Fibroblast of mammary gland (primary cell): ENCODE measurements around the gene TYRO3.

ENCODE experiments used
- DNase-seq: peaks from one replicate; pipeline ENCODE4 v3.0.0-alpha.2; 2010; ENCODE audit warnings: low read depth
- H3K4me3 ChIP-seq: 2 replicates; pipeline ENCODE4 v1.5.1; 2011; ENCODE audit warnings: low read depth, mild to moderate bottlenecking, low read length, moderate library complexity; ENCODE audit not compliant: control insufficient read depth
- TF ChIP-seq, protein P1 (sequence below): conservative IDR thresholded peaks from 2 replicates; pipeline ENCODE4 v1.5.1; 2011; ENCODE audit warnings: low read depth, low read length, inconsistent platforms; ENCODE audit not compliant: control insufficient read depth, insufficient read depth

TYRO3 gene

DNA sequence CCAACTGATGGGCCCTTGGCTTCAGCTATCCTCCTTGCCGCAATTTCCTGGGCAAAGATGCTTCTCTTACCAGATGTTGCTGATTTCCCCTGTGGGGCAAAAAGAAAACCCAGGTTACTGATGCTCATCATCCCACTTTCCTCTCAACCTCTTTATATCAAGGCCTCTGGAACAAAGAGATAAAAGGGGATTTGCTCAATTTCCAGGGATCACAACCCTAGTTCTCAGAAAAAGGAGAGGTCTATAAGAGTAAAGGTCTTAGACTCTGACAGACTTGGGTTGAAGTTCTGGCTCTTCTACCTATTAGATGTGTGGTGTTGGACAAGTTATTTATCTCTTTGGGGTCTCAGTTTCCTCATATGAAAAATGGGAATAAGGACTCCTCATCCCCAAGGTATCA, 23.5 kb upstream of the TYRO3 start:
- H3K4me3 ChIP-seq = no peak overlapping the region
- TF ChIP-seq, protein P1, sequence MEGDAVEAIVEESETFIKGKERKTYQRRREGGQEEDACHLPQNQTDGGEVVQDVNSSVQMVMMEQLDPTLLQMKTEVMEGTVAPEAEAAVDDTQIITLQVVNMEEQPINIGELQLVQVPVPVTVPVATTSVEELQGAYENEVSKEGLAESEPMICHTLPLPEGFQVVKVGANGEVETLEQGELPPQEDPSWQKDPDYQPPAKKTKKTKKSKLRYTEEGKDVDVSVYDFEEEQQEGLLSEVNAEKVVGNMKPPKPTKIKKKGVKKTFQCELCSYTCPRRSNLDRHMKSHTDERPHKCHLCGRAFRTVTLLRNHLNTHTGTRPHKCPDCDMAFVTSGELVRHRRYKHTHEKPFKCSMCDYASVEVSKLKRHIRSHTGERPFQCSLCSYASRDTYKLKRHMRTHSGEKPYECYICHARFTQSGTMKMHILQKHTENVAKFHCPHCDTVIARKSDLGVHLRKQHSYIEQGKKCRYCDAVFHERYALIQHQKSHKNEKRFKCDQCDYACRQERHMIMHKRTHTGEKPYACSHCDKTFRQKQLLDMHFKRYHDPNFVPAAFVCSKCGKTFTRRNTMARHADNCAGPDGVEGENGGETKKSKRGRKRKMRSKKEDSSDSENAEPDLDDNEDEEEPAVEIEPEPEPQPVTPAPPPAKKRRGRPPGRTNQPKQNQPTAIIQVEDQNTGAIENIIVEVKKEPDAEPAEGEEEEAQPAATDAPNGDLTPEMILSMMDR = no peak
- DNase-seq = no peak

DNA sequence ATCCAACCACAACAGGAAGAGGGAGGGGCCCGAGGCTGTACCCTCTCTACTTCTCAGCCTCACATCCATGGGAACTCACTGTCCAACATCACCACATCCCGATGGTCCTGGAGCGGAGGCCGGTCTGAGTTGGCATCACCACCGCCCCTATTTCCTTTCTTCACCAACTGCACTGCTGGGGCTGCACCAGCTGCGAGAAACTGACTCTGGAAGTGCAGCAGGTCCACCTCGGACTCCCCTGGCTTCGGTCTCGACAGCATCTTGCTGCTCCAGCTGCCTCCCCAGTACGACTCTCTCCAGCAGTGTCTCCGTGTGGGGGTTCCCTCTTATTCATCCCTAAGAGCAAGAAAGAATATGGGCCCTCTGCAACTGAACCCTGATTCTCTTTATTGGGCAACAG, 22.1 kb upstream of the TYRO3 start:
- no peak for DNase-seq
- H3K4me3 ChIP-seq = no peak overlapping the region
- TF ChIP-seq, protein P1 = no peak

DNA sequence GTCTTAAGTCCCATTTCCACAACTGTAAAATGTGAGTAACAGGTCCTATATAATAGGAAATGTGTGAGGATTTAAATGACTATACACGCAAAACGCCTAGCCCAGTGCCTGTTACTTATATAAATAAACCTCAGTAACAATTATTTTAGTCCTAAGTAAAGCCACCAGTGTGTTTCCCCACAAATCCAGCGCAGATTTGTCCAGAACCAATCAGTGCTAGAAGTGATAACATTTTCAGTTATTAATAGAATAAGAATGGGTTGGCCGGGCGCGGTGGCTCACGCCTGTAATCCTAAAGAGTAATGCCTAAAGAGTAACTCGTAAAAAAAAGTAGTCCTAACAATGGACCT, 15.5 kb upstream of the TYRO3 start:
- TF ChIP-seq, protein P1 = no peak
- no peak for DNase-seq
- H3K4me3 ChIP-seq = peak overlapping the region; percentile 83

DNA sequence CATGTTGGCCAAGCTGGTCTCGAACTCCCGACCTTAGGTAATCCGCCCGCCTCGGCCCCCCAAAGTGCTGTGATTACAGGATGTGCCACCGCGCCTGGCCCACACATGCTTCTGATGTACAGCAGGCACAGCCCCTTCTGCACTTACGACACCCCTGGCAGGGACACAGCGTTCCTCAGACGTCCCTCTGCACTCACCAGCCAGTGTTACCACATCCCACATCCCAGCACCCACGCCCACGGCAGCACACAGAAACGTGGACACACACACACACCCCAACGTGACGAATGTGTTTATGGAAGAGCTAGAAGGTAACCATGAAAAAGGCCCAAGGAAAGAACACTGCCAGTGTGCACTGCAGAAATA, 14.4 kb upstream of the TYRO3 start:
- peak; percentile 78 for DNase-seq

DNA sequence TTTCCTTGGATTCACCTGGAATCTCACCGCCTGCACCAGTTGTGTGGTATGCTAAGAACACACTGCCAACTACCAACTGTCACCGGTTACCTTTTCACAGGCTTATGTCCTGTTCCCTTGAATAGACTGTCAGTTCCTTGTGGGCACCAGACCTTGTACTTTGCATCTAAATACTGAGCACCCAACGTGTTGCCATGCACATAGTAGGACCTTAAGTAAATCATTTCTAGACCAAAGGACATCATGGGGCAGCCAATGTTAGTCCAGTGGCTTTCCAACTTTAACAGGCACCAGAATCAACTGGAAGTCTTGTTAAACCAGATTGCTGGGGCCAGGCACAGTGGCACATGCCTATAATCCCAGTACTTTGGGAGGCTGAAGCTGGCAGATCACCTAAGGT, 13.8 kb upstream of the TYRO3 start:
- H3K4me3 ChIP-seq = no peak overlapping the region
- TF ChIP-seq, protein P1 = no peak
- no peak for DNase-seq

More for the DNA sequence above, 14.4 kb upstream of the TYRO3 start:
- H3K4me3 ChIP-seq = peak overlapping the region; percentile 83
- TF ChIP-seq, protein P1 = no peak

DNA sequence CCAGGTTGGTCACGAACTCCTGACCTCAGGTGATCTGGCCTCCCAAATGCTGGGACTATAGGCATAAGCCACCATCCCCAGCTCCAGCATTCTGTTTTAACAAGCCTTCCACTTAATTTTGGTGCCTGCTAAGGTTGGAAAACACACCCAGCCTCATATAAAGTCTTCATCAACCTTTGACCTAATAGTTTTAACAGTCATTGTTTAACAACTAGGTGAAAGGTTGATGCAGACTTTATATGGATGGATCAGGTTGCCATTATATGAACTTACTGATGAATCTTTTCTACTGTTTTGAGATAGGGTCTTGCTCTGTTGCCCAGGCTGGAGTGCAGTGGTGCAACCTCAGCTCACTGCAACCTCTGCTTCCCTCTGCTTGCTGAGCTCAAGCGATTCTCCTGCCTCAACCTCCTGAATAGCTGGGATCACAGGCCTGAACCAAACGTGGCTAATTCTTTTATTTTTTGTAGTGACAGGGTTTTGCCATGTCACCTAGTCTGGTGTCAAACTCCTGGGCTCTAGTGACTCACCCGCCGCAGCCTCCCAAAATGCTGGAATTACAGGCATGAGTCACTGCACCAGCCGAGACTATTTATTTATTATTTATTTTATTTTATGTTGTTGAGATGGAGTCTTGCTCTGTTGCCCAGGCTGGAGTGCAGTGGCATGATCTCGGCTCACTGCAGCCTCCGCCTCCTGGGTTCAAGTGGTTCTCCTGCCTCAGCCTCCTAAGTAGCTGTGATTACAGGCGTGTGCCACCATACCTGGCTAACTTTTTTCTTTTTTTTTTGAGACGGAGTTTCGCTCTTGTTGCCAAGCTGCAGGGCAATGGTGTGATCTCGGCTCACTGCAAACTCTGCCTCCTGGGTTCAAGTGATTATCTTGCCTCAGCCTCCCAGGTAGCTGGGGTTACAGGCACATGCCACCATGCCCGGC, 11.9 kb upstream of the TYRO3 start:
- TF ChIP-seq, protein P1 = no peak
- H3K4me3 ChIP-seq = no peak overlapping the region
- peak; percentile 74 for DNase-seq
